OCI-LY1 (cell line): ENCODE measurements around the gene PDS5B.

ENCODE experiments used
- EZH2 ChIP-seq: fragments of 200-600 bp; sonication (generic), shearing (Covaris generic); IDR thresholded peaks from 2 replicates; pipeline ENCODE4 v1.8.0; 2017; ENCODE audit warnings: borderline replicate concordance, mixed run types, mild to moderate bottlenecking, antibody characterized with exemption, low read length, moderate library complexity, mixed read lengths
- TF ChIP-seq, protein P1 (sequence below): fragments of 200-600 bp; sonication (generic), shearing (Covaris generic); IDR thresholded peaks from 2 replicates; pipeline ENCODE4 v1.5.1; 2017; ENCODE audit warnings: mild to moderate bottlenecking, antibody characterized with exemption, low read length, moderate library complexity, mixed read lengths

- TF ChIP-seq, protein P1, sequence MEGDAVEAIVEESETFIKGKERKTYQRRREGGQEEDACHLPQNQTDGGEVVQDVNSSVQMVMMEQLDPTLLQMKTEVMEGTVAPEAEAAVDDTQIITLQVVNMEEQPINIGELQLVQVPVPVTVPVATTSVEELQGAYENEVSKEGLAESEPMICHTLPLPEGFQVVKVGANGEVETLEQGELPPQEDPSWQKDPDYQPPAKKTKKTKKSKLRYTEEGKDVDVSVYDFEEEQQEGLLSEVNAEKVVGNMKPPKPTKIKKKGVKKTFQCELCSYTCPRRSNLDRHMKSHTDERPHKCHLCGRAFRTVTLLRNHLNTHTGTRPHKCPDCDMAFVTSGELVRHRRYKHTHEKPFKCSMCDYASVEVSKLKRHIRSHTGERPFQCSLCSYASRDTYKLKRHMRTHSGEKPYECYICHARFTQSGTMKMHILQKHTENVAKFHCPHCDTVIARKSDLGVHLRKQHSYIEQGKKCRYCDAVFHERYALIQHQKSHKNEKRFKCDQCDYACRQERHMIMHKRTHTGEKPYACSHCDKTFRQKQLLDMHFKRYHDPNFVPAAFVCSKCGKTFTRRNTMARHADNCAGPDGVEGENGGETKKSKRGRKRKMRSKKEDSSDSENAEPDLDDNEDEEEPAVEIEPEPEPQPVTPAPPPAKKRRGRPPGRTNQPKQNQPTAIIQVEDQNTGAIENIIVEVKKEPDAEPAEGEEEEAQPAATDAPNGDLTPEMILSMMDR: no peak
- TF ChIP-seq EZH2: no peak
These were observed 24.3 kb downstream of the PDS5B start for GRCh38 chr13:32610538-32610937.
